8988T (cell line): Measurements from ENCODE around the gene TDP1.

ENCODE experiments used
- DNase-seq: peaks from one replicate; pipeline ENCODE4 v3.0.0; 2011

The TDP1 gene

DNA sequence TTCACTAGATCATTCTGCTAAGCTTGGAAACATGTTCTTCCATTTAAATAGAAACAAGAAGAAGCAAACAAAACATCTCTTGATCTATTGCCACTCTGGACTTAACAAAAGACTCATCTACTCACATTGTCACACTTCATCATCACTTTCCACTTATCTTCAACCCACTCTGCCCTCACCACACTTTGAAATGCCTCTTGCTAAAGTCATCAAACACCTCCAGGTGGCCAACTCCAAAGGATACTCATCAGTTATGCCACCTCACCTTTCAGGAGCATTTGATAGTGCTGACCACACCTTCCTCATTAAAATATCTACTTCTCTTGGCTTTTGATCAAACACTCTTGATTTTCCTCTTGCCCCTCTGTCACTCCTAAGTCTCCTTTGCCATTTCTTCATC lies 8.4 kb upstream of the TDP1 start:
- no peak for DNase-seq

DNA sequence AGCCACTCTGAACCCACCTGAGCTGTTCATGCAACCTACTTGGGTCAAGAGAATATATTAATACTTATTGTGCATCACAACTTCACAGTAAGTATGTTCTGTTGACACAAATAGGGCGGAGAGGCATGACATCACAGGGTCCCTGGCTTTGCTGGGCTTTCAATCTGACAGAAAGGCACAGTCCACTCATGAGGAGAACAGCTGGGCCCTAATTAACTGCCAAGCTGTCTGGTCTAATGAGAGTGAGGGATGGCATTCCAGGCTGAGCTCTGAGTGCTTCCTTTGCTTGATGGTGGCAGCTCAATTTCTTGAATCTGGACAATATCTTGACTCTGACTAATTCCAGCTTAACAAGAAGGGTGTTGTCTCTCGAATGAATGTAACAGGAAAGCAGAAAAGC lies 3.2 kb upstream of the TDP1 start:
- DNase-seq = no peak

DNA sequence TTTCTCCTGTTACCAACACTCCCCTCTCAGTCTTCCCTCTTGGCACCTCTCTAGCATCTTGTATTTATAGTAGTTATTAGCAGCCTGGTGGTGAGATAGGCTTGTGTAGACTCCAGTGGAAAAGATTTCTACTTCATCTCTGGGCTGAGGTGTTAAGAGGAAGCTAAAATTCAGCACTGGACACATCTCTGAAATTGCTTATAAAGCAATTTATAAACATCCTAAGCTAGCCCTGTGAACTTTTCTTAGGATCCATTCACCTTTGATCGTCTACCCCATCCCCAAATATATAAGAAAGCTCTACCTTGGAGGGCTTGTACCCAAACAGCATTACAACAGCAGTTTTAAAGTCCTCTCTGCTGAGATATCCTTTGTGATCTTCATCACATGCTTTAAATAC lies 2.1 kb upstream of the TDP1 start:
- no peak for DNase-seq

DNA sequence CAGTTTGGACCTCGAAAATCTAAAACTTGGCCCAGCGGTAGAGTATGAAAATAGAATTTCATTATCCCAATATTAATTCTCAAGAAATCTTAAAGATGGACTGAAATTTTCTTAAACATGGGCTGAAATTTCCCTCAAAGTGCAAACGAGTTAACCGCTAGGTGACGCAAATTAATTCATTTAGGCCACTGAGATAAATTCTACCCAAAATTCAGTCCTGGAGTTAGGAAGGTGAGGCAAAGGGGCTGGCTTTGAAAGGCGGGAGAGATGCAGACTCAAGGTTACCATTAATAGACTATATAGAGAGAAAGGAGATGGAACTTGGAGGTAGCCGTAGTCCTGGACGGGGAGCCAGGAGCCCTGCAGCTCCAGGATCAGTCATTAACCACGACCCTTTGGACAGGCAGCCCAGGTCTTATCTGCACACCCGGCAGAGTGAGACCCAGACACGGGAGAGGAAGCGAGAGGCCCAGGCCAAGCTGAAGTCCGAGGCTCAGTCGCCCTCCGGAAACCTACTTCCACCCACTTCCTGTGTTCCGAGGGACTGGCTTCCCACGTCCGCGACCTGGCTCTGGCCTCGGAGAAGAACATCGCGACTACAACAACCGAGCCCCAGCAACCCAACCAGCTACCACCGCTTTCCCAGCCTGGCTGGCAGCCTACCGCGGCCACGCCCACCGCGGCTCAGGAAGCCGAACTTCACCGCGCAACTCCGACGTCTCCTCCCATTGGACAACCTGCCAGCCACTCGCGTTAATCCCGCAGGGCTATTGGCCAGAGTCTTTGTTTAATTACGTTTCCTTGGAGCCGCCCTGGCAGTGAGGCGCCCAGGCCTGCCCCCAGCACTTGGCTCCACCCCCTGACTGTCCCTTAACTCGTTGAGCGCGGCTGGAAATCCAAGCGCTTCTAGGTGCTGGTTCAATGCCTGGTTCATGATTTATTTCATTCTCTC lies 1.4 kb upstream of the TDP1 start, which contains the start of gene EFCAB11:
TSS of gene EFCAB11 (minus strand) at position 661 of the 952 bp plus-strand sequence. CDS start at position 591, 70 bp downstream.
- peak; percentile 63 for DNase-seq

DNA sequence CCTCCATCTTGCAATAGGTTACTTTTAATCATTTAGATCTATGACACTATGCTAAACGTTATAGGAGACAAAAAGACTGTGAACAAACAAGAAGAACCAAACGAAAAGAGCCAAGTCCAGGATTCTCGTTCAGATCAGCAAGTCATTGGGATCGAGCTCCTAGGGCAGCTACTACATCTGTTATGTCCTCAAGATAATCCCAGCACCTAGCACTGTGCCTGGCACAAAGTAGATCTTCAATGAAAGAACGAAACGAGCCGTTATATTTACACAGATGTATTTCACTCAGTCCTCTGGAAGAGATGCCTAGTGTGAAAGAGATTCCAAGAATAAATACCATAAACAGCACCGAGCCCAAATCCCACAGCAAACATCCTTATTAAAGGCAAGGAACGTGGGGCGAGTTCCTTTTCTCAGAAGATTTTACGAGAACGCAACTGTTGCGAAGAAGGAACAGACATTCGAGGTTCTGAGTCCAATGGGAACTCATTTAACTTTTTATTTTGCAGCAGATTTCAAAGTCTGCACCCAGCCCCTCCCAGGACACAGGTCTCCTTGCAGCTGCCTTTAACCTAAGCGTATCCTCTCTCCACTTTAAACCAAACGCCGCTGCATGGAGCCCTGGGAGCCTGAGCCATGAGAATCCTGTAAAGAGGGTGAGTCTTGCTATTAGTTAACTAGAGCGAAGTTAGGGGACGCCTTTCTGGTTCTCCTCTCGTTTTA lies 544 bp upstream of the TDP1 start:
- no peak for DNase-seq

DNA sequence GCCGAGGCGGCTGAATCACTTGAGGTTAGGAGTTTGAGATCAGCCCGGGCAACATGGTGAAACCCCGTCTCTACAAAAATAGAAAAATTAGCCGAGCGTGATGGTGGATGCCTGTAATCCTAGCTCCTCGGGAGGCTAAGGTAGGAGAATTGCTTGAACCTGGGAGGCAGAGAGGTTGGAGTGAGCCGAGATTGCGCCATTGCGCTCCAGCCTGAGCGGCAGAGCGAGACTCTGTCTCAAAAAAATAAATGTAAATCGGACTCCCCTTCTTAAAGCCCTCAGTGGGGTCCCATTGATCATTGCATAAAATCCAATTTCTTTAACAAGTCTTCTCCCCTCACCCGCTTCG lies 908 bp downstream of the TDP1 start:
- no peak for DNase-seq

DNA sequence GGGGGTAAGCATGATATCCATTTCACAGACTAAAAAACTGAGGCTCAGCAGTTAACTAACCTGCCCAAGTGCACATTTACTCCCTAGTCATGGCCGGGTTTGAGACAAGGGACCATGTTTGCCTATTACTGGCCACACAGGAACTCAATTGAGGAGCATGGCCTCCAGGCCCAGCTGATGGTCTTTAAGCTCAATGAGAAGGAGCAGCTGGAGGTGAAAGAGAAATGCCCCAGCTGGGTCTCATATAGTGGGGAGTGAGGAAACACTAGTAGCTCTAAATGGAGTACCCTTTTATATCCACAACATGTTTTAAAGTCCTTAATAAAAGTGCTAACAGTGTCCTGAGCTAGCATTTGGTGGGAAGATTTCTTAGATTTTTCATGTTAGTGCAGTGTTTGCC lies 1.6 kb downstream of the TDP1 start:
- no peak for DNase-seq

DNA sequence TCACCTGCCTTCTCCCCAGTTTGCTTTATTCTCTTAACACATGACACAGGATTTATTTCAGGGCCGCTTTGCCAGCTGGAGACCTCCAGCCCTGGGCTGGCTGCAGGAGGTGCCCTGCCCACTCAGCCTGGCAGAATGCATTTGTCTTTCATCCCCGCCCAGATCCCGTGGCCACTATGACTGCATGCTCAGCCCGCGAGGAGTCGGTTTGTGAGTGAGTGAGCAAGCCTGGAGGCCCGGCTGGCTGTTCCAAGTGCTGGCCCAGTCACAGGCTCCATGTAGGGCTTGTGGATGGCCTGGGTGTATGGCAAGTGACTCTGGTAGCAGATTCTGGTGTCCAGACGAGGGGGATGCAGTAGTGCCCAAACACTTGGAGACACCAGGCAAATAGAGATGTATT lies 2.1 kb downstream of the TDP1 start:
- no peak for DNase-seq

DNA sequence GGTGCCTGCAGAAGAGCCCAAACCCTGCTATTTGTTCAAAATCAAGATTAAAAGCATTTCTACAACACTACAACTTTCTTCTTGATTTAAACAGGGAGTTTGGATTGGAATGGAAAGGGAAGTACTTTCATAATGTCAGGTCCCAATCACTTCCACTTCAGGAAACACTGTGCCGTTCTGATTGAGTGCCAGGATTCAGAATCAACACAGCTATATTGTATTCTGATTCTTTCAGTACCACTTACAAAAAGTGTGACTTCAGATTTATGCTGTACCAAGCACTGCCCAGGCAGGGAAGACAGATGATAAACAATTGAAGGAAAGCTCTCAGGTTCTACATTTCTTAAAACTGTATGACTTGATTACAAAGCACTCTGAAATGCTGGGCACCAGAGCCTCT lies 3.2 kb downstream of the TDP1 start:
- DNase-seq = no peak

DNA sequence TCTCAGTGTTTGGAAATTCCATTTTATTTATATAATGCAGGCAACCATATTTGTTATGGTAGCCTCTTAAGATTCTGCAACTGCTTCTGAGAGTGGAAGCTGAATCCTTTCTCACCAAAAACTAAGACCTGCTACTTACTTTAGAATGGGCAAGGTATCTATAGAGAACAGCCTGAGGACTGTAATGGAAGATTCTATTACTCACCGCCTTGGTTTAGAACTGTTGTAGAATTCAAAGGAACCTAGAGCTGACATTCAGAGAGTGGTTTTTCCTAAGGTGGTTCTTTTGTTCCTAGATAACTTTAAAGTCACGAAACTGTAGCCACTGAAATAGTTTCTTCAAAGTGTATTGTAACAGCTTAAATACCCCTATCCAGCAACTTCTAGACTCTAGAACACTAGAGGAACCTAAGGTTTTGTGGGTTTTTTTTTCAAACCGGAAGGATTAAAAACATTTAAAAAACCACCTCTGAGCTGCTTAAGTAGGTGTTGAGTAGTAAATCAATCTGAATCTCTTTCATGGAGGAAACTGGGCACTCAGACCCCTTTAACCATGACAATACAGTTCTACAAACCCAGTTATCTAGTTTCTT lies 4.2 kb downstream of the TDP1 start:
- no peak for DNase-seq

DNA sequence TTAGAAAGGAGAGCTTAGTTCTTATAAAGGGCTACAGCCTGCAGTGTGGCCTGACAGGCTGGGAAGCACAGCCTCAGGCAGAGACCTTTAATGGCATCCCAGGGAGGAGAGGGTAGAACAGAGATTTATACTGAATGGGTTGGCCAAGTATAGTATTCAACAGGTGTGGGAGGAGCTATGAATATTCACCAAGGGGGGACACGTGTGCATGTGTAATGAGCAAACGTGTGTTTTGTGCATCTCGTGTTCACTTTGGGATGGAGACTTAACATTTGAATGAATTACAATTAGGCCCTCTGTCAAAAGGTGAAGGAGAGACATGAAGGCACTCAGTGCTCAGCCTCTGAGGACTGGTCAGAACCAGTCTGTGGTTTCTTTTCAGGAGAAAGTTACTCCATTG lies 5.2 kb downstream of the TDP1 start:
- no peak for DNase-seq

DNA sequence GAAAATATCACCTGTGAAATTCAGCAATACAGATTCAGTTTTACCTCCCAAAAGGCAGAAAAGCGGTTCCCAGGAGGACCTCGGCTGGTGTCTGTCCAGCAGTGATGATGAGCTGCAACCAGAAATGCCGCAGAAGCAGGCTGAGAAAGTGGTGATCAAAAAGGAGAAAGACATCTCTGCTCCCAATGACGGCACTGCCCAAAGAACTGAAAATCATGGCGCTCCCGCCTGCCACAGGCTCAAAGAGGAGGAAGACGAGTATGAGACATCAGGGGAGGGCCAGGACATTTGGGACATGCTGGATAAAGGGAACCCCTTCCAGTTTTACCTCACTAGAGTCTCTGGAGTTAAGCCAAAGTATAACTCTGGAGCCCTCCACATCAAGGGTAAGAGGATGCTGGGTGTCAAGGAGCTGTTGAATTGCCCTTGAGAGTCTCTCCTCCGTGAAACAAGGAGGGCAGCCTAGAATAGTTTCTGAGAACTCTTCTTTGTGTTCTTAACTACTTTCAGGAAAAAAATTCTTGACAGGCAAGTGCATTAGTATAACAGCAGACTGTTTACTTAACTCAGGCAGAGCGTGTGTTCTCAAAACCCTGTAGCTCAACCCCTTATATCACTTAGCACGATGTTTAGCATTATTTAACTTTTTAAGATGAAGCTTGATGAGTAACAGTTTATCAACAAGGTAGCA lies 7.7 kb downstream of the TDP1 start:
- no peak for DNase-seq

DNA sequence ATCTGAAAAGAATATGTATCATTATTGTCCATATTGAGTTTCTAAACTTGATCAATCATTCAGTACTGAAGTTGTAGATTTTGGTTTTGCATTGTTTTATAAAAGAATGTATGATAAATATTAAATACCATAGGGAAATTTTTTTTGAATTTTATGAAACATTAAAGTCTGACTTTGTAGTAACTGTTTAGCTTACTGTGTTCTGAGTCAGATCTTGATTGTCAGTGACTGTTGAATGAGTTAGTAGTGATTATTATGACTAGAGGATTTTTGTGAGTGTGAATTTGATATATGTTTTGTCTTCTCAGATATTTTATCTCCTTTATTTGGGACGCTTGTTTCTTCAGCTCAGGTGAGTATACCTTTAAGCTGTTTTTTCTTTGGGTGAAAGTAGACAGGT lies 10.1 kb downstream of the TDP1 start:
- no peak for DNase-seq

DNA sequence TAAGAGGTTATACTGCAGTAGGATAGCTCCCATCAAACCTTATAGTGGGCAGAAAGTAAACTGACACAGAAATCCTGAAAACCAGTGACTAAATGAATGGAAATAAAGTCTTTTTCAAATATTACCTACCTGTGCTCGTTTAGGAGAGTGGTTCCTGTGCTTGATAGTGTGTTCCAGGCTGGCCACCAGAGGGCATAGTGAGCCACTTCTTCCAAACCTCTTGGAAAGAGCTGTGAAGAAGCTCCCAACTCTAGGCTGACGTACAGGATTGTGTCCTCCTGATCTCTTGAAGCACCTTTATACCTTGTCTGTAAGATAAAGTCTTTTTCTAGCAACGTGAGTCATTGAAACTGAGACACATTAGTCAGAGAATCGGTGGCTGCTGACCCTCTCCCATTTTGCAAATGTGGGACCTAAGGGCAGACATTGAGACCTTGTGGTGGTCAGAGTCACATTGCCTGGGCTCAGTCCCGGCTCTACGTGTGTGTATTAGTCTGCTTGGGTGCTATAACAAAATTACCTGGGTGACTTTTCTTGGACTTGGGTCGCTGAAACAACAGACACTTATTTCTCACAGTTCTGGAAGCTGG lies 17.6 kb downstream of the TDP1 start:
- DNase-seq = no peak

DNA sequence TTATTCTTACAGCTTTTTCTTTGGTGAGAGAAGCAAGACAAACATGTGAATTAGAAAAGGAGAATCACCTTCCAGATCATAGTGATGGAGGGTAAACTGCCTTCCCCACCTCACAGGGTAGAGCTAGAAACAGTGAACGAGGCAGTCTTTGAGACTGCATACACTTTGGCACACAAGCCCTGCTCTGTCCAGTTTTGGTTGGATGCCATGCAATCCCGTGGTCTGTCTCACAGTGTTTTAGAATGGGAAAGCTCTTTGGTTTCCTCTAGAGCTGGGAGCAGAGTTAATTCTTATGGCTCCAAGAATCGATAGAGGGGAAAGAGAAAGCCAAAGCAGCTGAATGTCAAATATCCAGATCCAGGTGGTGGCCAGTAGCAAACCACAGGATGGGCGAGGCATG lies 21.9 kb downstream of the TDP1 start:
- no peak for DNase-seq

DNA sequence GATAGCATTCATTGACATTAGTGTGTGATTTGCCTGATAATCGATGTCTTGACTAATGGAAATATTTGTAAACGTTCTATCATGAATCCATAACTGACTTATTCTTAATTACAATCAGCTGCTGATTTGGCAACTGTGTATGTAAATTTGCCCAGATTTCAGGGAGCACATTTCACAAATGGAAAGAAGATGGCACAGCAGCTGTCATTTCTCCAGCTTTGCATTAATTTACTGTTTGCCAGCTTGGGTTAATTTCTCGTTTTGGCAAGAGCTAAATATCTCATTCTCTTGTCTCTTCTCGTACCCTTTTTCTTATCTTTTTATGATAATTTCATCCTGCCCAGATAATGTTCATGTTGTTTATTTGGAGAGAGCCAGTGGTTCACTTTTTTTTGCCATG lies 22.9 kb downstream of the TDP1 start:
- DNase-seq = no peak

DNA sequence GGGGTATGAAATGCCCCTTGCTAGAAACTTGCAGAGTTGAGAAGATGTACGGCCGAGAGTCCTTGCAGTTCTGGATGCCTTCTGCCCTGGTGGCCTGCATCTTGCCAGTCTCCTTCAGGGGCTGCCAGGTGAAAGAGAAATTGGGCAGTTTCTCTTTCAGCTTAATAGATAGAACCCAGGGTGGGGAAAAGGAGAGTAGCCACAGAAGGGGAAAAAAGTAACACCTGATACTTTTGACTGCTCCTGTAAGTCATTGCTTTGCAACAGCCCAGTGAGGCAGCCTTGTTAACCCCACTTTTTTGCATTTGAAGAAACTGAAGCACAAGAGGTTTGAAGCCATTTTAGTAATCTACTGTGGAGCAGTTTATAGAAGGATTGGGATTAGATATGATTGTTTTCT lies 27.6 kb downstream of the TDP1 start:
- no peak for DNase-seq

DNA sequence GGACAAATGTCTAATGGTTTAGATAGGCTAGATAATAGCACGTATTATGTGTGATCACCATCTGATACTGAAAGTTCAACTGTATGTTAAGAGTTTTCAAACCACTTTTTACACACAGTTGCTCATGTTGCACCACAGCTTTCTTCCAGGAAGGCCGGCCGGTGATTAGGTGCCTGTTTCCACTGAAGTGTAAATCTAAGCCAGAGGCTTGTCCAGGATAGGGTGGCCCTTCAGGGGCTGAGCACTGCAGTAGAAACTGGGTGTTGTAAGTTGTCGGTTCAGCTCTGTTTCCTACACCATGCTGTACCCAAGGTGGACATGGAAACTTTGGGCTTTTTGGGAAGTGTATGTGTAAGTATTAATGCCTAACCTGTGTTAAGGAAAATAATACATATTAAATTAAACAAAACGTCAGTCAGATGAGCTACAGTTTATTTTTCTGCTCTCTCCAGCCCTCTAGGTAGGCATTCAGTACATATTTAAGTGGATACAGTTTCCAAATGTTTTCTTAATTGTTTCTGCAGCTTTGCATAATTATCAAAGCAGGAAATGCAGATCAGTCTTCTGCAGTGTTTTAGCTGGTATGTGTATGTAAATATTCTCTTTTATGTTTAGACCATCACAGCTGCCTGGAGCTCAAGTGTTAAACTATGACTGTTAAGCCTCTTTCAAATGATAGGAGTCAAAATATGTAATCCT lies 30.9 kb downstream of the TDP1 start:
- no peak for DNase-seq

DNA sequence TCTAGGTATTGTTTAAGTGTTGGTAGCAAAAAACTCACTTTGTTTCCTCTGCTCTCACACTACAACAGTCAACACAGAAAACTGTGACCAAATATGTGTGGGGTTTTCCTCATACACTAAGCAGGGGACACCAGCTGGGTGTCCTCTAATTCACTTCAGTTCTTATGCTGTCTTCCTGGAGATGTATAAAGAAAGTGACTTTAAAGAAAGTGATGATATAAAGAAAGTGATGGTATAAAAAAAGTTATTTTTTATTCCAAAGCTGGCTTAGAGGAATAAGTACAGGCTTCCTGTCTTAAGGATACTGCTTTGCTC lies 31.4 kb downstream of the TDP1 start:
- DNase-seq = no peak

DNA sequence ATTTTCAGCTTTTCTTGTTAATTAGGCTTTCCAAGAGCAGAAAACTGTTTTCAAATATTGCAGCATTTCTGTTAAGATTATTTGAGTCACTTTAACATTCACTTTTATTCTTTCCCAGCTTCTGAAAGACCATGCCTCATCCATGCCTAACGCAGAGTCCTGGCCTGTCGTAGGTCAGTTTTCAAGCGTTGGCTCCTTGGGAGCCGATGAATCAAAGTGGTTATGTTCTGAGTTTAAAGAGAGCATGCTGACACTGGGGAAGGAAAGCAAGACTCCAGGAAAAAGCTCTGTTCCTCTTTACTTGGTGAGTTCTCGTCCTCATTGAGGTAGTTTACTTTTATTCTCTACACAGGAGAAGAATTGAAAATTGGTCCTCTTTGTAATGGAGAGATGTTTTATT lies 33.1 kb downstream of the TDP1 start:
- no peak for DNase-seq

DNA sequence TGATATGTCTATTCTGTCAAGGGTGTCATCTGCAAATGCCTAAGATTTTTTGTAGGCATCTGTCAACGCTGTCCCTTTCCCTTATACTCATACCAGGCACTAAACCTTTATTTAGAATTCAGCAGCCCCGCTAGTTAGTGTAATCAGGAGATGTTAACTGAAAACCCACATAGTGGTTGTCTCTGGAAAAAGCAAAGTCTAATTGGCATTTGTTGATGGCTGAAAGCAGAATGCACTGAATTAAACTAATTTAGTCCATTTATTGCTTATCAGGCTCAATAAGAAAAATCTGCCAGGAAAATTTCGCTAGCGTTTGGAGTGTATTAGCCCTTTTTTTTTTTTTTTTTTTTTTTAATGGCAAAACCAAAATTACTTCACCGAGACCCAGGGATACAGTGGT lies 34.5 kb downstream of the TDP1 start:
- DNase-seq = no peak

DNA sequence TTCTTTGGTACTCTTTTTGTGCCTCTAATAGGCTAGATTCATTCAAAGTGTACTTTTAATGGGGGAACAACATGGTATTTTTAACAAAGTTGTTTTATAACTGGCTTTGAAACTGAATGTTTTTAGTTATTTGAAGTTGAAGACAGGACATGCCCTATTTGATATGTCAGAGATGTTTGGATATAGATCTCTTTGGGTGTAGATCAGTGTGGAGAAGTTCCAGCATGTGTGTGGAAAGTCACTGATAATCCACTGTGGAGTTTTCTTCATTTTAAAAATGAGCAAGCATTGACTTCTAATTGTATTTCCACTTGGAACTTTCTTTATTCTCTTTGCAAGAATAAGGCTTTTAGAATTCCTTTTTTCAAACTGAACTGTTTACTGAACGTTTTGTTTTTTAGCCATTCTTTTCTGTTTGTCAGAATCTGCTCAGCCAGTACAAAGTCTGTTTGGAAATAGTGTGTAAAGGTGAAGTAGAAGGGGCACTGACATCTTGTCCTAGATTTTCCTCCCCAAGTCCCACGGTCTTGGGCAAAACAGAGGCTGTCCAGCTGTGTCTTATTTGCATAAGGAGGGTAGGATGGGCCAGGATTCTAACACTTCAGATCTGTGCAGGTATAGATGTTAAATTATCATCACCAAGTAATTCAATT lies 35.0 kb downstream of the TDP1 start:
- DNase-seq = no peak
